Measurements from ENCODE around the gene TMEM97.

DNA sequence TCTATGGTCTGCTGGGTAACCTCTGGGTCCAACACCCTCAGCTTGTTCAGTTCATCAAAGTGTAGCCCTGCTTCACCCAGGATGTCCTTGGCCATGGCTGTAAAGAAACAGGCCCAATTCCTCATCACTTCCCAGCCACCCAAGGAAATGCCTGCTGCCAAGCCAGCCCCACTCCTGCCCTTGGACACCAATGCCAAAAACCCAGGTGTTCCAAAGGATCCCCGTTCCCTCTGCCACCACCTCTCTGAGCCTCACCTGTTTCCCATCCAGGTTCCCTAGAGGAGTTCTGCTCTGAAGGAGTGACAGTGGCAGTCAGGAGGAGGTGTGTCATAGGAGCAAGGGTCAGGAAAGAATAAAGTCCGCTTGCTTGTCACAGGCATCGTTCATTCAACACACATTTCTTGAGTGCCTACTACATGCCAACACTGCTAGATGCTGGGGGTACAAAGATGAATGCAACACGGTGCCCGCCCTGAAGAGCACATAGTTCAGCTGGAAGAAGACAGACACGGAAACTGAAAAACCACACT lies 13.0 kb downstream of the TMEM97 start:
- TF ChIP-seq CTCF (IDR thresholded peaks at IDR 0.05) (no peak), POLR2A (IDR thresholded peaks at IDR 0.05) (no peak), EP300 (IDR thresholded peaks at IDR 0.05) (no peak)
